CD14-positive monocyte (primary cell): Measurements from ENCODE around the gene PPM1F. TPM values are rescaled to one million over a fixed set of nuclear protein-coding genes. Genes with fewer than 3 reads are reported as not detected.
A peak's percentile ranks its signal among the peaks of the same experiment; 100 is the strongest.

Experiments
- DNase-seq, 3 donors: peaks; one replicate each; pipeline ENCODE4 v3.0.0-alpha.2; 2011 to 2022
- H2AFZ ChIP-seq: 2 replicates; pipeline ENCODE4 v1.6.0; 2012; ENCODE audit warnings: mild to moderate bottlenecking, low read depth, low read length, inconsistent platforms; ENCODE audit not compliant: insufficient read depth, poor library complexity, severe bottlenecking
- H3K27ac ChIP-seq, 2 donors: 1 replicate in 1 of 2; 2 replicates in 1 of 2; pipeline ENCODE4 v1.5.1; 2012 to 2013; ENCODE audit warnings: low read length in 2 of 2, control low read depth in 1 of 2, inconsistent platforms in 1 of 2, low read depth in 1 of 2, mild to moderate bottlenecking in 1 of 2
- H3K27me3 ChIP-seq, 2 donors: one replicate each; pipeline versions ENCODE4 v1.6.0 to v1.6.1; 2011 to 2013; ENCODE audit warnings: low read length in 2 of 2; ENCODE audit not compliant: control insufficient read depth in 2 of 2, insufficient read depth in 2 of 2
- H3K36me3 ChIP-seq, 2 donors: replicated peaks in 1 of 2; 1 replicate in 1 of 2; 2 replicates in 1 of 2; pipeline versions ENCODE4 v1.5.1 to v1.6.1; 2012 to 2013; ENCODE audit warnings: low read length in 2 of 2, control low read depth in 1 of 2, inconsistent platforms in 1 of 2, mild to moderate bottlenecking in 1 of 2; ENCODE audit not compliant: insufficient read depth in 2 of 2, control insufficient read depth in 1 of 2
- H3K4me1 ChIP-seq, 2 donors: 1 replicate in 1 of 2; 2 replicates in 1 of 2; pipeline versions ENCODE4 v1.5.1 to v1.6.1; 2012 to 2013; ENCODE audit warnings: low read length in 2 of 2, control low read depth in 1 of 2, inconsistent platforms in 1 of 2, mild to moderate bottlenecking in 1 of 2, moderate library complexity in 1 of 2; ENCODE audit not compliant: insufficient read depth in 2 of 2, control insufficient read depth in 1 of 2
- H3K4me2 ChIP-seq: replicated peaks from 2 replicates; pipeline ENCODE3; 2012; ENCODE audit warnings: low read length, moderate library complexity, mild to moderate bottlenecking; ENCODE audit not compliant: poor library complexity, severe bottlenecking; ENCODE audit errors: extremely low read depth
- H3K4me3 ChIP-seq, 3 experiments: fragments of 200-600 bp in 1 of 3; sonication (generic) in 1 of 3; replicated peaks in 1 of 3; 1 replicate in 2 of 3; 2 replicates in 1 of 3; pipeline ENCODE4 v1.5.1; 2011 to 2013; ENCODE audit warnings: low read length in 3 of 3, mild to moderate bottlenecking in 3 of 3, control low read depth in 2 of 3, low read depth in 2 of 3, inconsistent platforms in 1 of 3, moderate library complexity in 1 of 3
- H3K79me2 ChIP-seq: 2 replicates; pipeline ENCODE4 v1.6.0; 2012; ENCODE audit warnings: mild to moderate bottlenecking, control low read depth, inconsistent platforms, low read length, moderate library complexity; ENCODE audit not compliant: insufficient read depth
- H3K9ac ChIP-seq: 2 replicates; pipeline ENCODE4 v1.6.0; 2017; ENCODE audit warnings: low read length, mild to moderate bottlenecking; ENCODE audit not compliant: insufficient read depth, poor library complexity, severe bottlenecking
- H3K9me3 ChIP-seq, 2 donors: replicated peaks in 1 of 2; 1 replicate in 1 of 2; 2 replicates in 1 of 2; pipeline versions ENCODE4 v1.5.1 to v1.6.1; 2012 to 2013; ENCODE audit warnings: low read length in 2 of 2, control low read depth in 1 of 2; ENCODE audit not compliant: control insufficient read depth in 1 of 2, insufficient read depth in 1 of 2
- H4K20me1 ChIP-seq: 2 replicates; pipeline ENCODE4 v1.6.0; 2012; ENCODE audit warnings: mild to moderate bottlenecking, low read length, control low read depth, moderate library complexity; ENCODE audit not compliant: insufficient read depth
- H3K27ac Mint-ChIP-seq, 7 donors: one replicate each; pipeline ENCODE4 v1.8.0; 2020; ENCODE audit warnings: mild to moderate bottlenecking in 7 of 7, mixed read lengths in 7 of 7, moderate library complexity in 6 of 7, inconsistent platforms in 2 of 7
- H3K27me3 Mint-ChIP-seq, 3 donors: one replicate each; pipeline ENCODE4 v1.8.0; 2021 to 2022; ENCODE audit warnings: low read depth in 3 of 3, mild to moderate bottlenecking in 3 of 3, mixed read lengths in 3 of 3, moderate library complexity in 3 of 3, inconsistent platforms in 1 of 3
- H3K36me3 Mint-ChIP-seq, 2 donors: one replicate each; pipeline ENCODE4 v1.8.0; 2020; ENCODE audit warnings: mixed read lengths in 2 of 2, inconsistent platforms in 1 of 2, mild to moderate bottlenecking in 1 of 2
- H3K4me1 Mint-ChIP-seq: one replicate; pipeline ENCODE4 v1.8.0; 2020; ENCODE audit warnings: mild to moderate bottlenecking, mixed read lengths
- H3K4me3 Mint-ChIP-seq, 2 donors: one replicate each; pipeline ENCODE4 v1.8.0; 2020; ENCODE audit warnings: mild to moderate bottlenecking in 2 of 2, mixed read lengths in 2 of 2, moderate library complexity in 1 of 2
- H3K9me3 Mint-ChIP-seq, 7 donors: one replicate each; pipeline ENCODE4 v1.8.0; 2020 to 2022; ENCODE audit warnings: mixed read lengths in 7 of 7, mild to moderate bottlenecking in 6 of 7, moderate library complexity in 6 of 7, inconsistent platforms in 2 of 7
- CTCF ChIP-seq: fragments of 200-600 bp; IDR thresholded peaks from one replicate; pipeline ENCODE4 v1.8.0; 2022; ENCODE audit warnings: antibody characterized with exemption, mild to moderate bottlenecking
- WGBS: methylation state at CpG from one replicate; pipeline ENCODE4 v1.1.5; 2013; ENCODE audit warnings: missing lambda C conversion rate; ENCODE audit not compliant: insufficient coverage; 5-methylcytosine and 5-hydroxymethylcytosine counted together
- intact Hi-C, 2 donors: fragments of 100-400 bp; cut with micrococcal nuclease; formaldehyde crosslinking; loops; one replicate each; pipeline versions ENCODE4 v1.15.0 to v1.15.1; 2023
- polyA plus RNA-seq, 3 donors: library from polyadenylated mRNA; depleted of rRNA in 1 of 3; unstranded in 2 of 3; stranded (reverse) in 1 of 3; fragments of 300-500 nt in 2 of 3; fragments of >200 nt in 1 of 3; fragmentation: Illumina TruSeq in 2 of 3; gene quantifications; 1 replicate in 2 of 3; 2 replicates in 1 of 3; pipeline ENCODE4 v1.2.3, GENCODE V29; 2012 to 2021

The PPM1F gene
- polyA plus RNA-seq, 3 donors: 28.8 to 95.0 (median 37.2) TPM

GRCh38 chr22:21920341-21921183, 32.1 kb downstream of the PPM1F start:
- H3K27ac ChIP-seq: no peak overlapping the region
- H3K27me3 ChIP-seq: no peaks in the 10 kb centered on the region
- H3K36me3 ChIP-seq: peaks cover 44 to 62% of the 10 kb centered on the region in 2 donors
- no peak overlapping the region for H2AFZ ChIP-seq
- no peaks in the 10 kb centered on the region for H3K9me3 ChIP-seq
- no peaks in the 10 kb centered on the region for H3K79me2 ChIP-seq
- DNase-seq: no peak
- H3K9me3 Mint-ChIP-seq: no peaks in the 10 kb centered on the region
- intact Hi-C loops: no loop called here
- H3K9ac ChIP-seq: no peak overlapping the region
- H3K4me3 Mint-ChIP-seq: no peak overlapping the region
- H3K4me1 ChIP-seq: no peaks in the 10 kb centered on the region
- no peaks in the 10 kb centered on the region for H3K4me1 Mint-ChIP-seq
- no peak overlapping the region for H3K4me3 ChIP-seq
- no peak for TF ChIP-seq CTCF
- H4K20me1 ChIP-seq: peaks cover 73% of the 10 kb centered on the region
- peaks cover 43 to 68% of the 10 kb centered on the region in 2 donors for H3K36me3 Mint-ChIP-seq
- H3K27ac Mint-ChIP-seq: peak overlapping the region in 2 of 7 donors; percentile 45 to 63
- H3K4me2 ChIP-seq: no peak overlapping the region
- WGBS: 95% methylated on average over 13 of the region's 16 CpGs
- no peaks in the 10 kb centered on the region for H3K27me3 Mint-ChIP-seq

- Mint-ChIP-seq H3K4me3 (no peak overlapping the region), H3K27me3 (no peaks in the 10 kb centered on the region), H3K4me1 (no peaks in the 10 kb centered on the region), H3K9me3 (no peaks in the 10 kb centered on the region), H3K36me3 (peaks cover 39 to 59% of the 10 kb centered on the region in 2 donors), H3K27ac (peak overlapping the region in 2 of 7 donors; percentile 18 to 74)
- TF ChIP-seq CTCF: no peak
- Histone ChIP-seq H3K79me2 (no peaks in the 10 kb centered on the region), H4K20me1 (peaks cover 70% of the 10 kb centered on the region), H3K4me1 (no peaks in the 10 kb centered on the region), H3K4me3 (no peak overlapping the region), H2AFZ (no peak overlapping the region), H3K9me3 (no peaks in the 10 kb centered on the region), H3K4me2 (no peak overlapping the region), H3K36me3 (peaks cover 37 to 55% of the 10 kb centered on the region in 2 donors), H3K27ac (no peak overlapping the region), H3K9ac (no peak overlapping the region), H3K27me3 (no peaks in the 10 kb centered on the region)
- no peak for DNase-seq
- WGBS: over 99% methylated on average over 11 of the region's 20 CpGs
- intact Hi-C loops: no loop called here
Measured at GRCh38 chr22:21919526-21920307, 32.9 kb downstream of the PPM1F start.
